Spleen (tissue), 11 donors: ENCODE data around the gene SCN4A. TPM values are rescaled to one million over a fixed set of nuclear protein-coding genes. Genes with fewer than 3 reads are reported as not detected.

ENCODE experiments used
- DNase-seq: peaks from one replicate; pipeline ENCODE4 v3.0.0-alpha.2; 2020
- H3K27ac ChIP-seq, 8 donors: fragments of 200-600 bp; sonication (generic) in 7 of 8; 1 replicate in 4 of 8; 2 replicates in 4 of 8; pipeline versions ENCODE4 v1.5.0 to v1.8.0; 2016 to 2021; ENCODE audit warnings: inconsistent platforms in 4 of 8, mild to moderate bottlenecking in 4 of 8, moderate library complexity in 1 of 8
- H3K27me3 ChIP-seq, 7 donors: fragments of 200-600 bp; sonication (generic) in 6 of 7; replicated peaks in 1 of 7; 1 replicate in 4 of 7; 2 replicates in 3 of 7; pipeline versions ENCODE4 v1.5.0 to v1.8.0; 2016 to 2021; ENCODE audit warnings: inconsistent platforms in 3 of 7, mild to moderate bottlenecking in 1 of 7
- H3K36me3 ChIP-seq, 6 donors: fragments of 200-600 bp; sonication (generic) in 5 of 6; 1 replicate in 4 of 6; 2 replicates in 2 of 6; pipeline versions ENCODE4 v1.5.0 to v1.8.0; 2016 to 2021; ENCODE audit warnings: inconsistent platforms in 2 of 6
- H3K4me1 ChIP-seq, 6 donors: fragments of 200-600 bp; sonication (generic) in 5 of 6; 1 replicate in 3 of 6; 2 replicates in 3 of 6; pipeline versions ENCODE4 v1.5.0 to v1.8.0; 2016 to 2021; ENCODE audit warnings: inconsistent platforms in 3 of 6
- H3K4me3 ChIP-seq, 8 donors: fragments of 200-600 bp; sonication (generic) in 7 of 8; 1 replicate in 4 of 8; 2 replicates in 4 of 8; pipeline versions ENCODE4 v1.5.0 to v1.8.0; 2016 to 2021; ENCODE audit warnings: inconsistent platforms in 4 of 8, mild to moderate bottlenecking in 4 of 8, moderate library complexity in 2 of 8
- H3K9me3 ChIP-seq, 8 donors: fragments of 200-600 bp; sonication (generic) in 7 of 8; 1 replicate in 4 of 8; 2 replicates in 4 of 8; pipeline versions ENCODE4 v1.5.0 to v1.8.0; 2016 to 2021; ENCODE audit warnings: inconsistent platforms in 4 of 8
- POLR2A ChIP-seq, 3 donors: fragments of 450-650 bp; IDR thresholded peaks; one replicate each; pipeline ENCODE4 v1.5.1; 2017; ENCODE audit warnings: antibody characterized with exemption in 3 of 3, mild to moderate bottlenecking in 1 of 3
- POLR2AphosphoS5 ChIP-seq, 3 donors: sonication (generic); formaldehyde crosslinking; IDR thresholded peaks; one replicate each; pipeline ENCODE4 v1.5.1; 2017; ENCODE audit warnings: antibody characterized with exemption in 3 of 3
- WGBS, 5 donors: extraction: QIAGEN DNeasy Blood & Tissue Kit in 3 of 5; methylation state at CpG; one replicate each; pipeline versions ENCODE4 v1.1.5 to v1.1.7; 2013 to 2018; 5-methylcytosine and 5-hydroxymethylcytosine counted together
- intact Hi-C: fragments of 100-400 bp; cut with DNase I; formaldehyde crosslinking; loops from one replicate; pipeline ENCODE4 v1.15.0; 2023; ENCODE audit warnings: low total_unique reads
- polyA plus RNA-seq, 3 donors: library from polyadenylated mRNA; stranded (reverse); fragments of 200-250 nt; gene quantifications; one replicate each; pipeline ENCODE4 v1.2.1, GENCODE V29; 2013
- total RNA-seq, 7 donors: library from RNA; depleted of rRNA in 3 of 7; stranded (reverse); fragments of >200 nt in 3 of 7; fragmentation: NEBNext Ultra II Directional in 4 of 7; extraction: Animal tissue kit (Norgen Biotek cat#: 25700) in 4 of 7; gene quantifications; one replicate each; pipeline versions ENCODE4 v1.1.0 to v1.2.1, GENCODE V29; 2016 to 2021
- TF ChIP-seq, protein P1 (sequence below), 11 experiments: fragments of 200-600 bp in 7 of 11; fragments of 450-650 bp in 4 of 11; sonication (generic) in 4 of 11; IDR thresholded peaks in 8 of 11; conservative IDR thresholded peaks in 3 of 11; 1 replicate in 7 of 11; 2 replicates in 4 of 11; pipeline versions ENCODE4 v1.4.0 to v1.8.0; 2016 to 2021; ENCODE audit warnings: antibody characterized with exemption in 11 of 11, inconsistent platforms in 4 of 11, mild to moderate bottlenecking in 1 of 11
- donor health status: healthy with polysubstance abuse.
- donor health status: DM: no; HTN: no; CAD: no; lungs with moderate emphysema.
- donor health status: DM: no; HTN: no; CAD: no.
- donor health status: Bipolar disorder and iron deficiency.
- donor health status: healthy.
- donor health status: DM: no; HTN: no; CAD: no.
- donor health status: DM: yes; HTN: yes; CAD: no.

Gene SCN4A
- total and polyA plus RNA-seq, 10 donors: 0.14 to 4.0 (median 0.86) TPM

DNA sequence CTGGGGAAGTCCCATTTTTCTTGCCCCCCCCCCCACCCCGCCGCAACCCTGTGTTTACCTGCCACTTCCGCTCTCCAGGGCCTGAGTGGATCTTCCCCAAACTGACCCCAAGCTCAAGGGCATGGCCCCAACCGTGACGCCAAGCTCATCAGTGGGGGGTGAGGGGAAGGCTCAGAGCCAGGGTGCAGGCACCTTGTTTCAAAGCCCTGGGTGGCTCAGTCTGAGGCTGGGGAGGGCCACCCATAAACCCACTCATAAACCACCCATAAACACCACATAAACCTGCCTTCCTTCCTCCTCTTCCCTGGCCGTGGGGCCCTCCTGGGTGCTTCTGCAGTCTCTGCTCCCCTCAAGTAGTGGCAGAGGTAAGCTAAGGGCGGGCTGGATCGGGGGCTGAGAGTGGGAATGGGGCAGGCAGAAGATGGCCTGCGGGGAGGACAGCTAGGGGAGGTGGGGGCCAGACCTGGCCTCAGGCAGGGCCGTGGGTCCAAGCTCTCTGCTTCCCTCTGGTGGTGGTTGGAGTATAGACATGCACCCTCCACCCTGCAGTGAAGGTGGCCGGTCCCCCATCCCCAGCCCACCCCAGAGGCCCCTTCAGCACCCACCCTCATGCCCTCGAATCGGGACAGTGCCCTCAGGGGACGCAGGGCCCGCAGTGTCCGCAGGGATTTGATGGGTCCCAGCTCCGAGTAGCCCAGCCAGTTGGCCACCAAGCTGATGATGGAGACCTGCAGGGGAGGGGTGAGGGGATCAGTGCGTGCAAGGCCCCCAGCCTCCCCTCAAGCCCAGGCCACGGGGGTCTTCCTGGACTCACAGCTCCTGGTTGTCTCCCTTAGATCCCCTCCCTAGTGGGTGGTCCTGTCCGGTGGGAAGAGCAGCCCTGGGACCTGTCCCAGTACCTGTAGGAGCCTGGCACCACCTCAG is 26.0 kb downstream of the SCN4A start:
- Histone ChIP-seq H3K36me3 (no peaks in the 10 kb centered on the region), H3K9me3 (no peaks in the 10 kb centered on the region), H3K27ac (peak overlapping the region in 7 of 8 donors; percentile 55 to 84 (median 76)), H3K4me3 (peak overlapping the region in 5 of 8 donors; percentile 19 to 52 (median 26)), H3K27me3 (no peaks in the 10 kb centered on the region), H3K4me1 (peaks cover 10 to 68% (median 30%) of the 10 kb centered on the region in 6 donors)
- peak; percentile 92 for DNase-seq
- intact Hi-C loops: no loop called here
- TF ChIP-seq POLR2AphosphoS5 (IDR thresholded peaks at IDR 0.05): peak in 2 of 3 donors; percentile 49 to 59
- TF ChIP-seq, protein P1, sequence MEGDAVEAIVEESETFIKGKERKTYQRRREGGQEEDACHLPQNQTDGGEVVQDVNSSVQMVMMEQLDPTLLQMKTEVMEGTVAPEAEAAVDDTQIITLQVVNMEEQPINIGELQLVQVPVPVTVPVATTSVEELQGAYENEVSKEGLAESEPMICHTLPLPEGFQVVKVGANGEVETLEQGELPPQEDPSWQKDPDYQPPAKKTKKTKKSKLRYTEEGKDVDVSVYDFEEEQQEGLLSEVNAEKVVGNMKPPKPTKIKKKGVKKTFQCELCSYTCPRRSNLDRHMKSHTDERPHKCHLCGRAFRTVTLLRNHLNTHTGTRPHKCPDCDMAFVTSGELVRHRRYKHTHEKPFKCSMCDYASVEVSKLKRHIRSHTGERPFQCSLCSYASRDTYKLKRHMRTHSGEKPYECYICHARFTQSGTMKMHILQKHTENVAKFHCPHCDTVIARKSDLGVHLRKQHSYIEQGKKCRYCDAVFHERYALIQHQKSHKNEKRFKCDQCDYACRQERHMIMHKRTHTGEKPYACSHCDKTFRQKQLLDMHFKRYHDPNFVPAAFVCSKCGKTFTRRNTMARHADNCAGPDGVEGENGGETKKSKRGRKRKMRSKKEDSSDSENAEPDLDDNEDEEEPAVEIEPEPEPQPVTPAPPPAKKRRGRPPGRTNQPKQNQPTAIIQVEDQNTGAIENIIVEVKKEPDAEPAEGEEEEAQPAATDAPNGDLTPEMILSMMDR (IDR thresholded peaks at IDR 0.05 in 8 of 11, conservative IDR thresholded peaks at IDR 0.05 in 3 of 11): peak; percentile 53 to 94 (median 86)
- TF ChIP-seq POLR2A (IDR thresholded peaks at IDR 0.05): no peak
- WGBS, 5 donors: 22 to 37% (median 29%) methylated on average over 14 to 20 of the region's 20 CpGs

DNA sequence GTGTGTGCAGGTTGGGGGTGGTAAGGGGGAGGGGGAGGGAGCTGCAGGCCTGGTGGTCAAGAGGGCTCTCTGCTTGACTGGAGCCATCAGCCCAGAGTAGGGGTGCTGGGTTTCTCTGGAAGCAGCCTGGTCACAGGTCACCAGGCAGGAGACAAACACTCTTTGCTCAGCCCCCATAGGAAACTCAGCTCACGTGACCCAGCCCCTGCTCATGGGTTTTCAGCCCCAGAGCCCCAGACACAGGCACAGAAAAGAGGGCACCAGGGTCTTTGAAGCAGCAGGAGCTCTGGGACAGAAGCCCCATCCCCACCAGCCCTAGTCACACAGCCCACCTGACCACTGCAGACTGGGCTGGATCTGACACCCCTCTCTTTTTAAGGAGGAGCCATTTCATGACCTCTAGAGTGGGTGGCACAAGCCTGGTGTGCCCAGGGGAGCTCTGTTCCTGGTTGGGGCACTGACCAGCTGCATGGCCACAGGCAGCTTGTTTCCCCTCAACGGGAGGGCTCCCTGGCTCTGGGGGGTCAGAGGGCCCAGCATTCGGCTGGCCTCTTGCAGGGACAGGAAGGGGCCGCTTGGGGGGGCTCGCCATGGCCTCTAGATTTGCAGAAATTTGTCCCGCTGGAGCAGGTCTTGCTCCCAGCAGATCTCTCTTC is 26.8 kb downstream of the SCN4A start:
- 0 to 28% (median 21%) methylated on average over 1 to 6 of the region's 6 CpGs for WGBS, 5 donors
- intact Hi-C loops: no loop called here
- H3K9me3 ChIP-seq: no peaks in the 10 kb centered on the region
- peaks cover 10 to 60% (median 30%) of the 10 kb centered on the region in 6 donors for H3K4me1 ChIP-seq
- H3K27me3 ChIP-seq: no peaks in the 10 kb centered on the region
- H3K36me3 ChIP-seq: no peaks in the 10 kb centered on the region
- peak overlapping the region in 4 of 8 donors; percentile 22 to 52 (median 29) for H3K4me3 ChIP-seq
- peak overlapping the region in 6 of 8 donors; percentile 61 to 84 (median 77) for H3K27ac ChIP-seq
- DNase-seq: peak; percentile 90
- no peak for TF ChIP-seq POLR2AphosphoS5 (IDR thresholded peaks at IDR 0.05)
- TF ChIP-seq, protein P1 (IDR thresholded peaks at IDR 0.05 in 8 of 11, conservative IDR thresholded peaks at IDR 0.05 in 3 of 11): no peak
- no peak for TF ChIP-seq POLR2A (IDR thresholded peaks at IDR 0.05)

DNA sequence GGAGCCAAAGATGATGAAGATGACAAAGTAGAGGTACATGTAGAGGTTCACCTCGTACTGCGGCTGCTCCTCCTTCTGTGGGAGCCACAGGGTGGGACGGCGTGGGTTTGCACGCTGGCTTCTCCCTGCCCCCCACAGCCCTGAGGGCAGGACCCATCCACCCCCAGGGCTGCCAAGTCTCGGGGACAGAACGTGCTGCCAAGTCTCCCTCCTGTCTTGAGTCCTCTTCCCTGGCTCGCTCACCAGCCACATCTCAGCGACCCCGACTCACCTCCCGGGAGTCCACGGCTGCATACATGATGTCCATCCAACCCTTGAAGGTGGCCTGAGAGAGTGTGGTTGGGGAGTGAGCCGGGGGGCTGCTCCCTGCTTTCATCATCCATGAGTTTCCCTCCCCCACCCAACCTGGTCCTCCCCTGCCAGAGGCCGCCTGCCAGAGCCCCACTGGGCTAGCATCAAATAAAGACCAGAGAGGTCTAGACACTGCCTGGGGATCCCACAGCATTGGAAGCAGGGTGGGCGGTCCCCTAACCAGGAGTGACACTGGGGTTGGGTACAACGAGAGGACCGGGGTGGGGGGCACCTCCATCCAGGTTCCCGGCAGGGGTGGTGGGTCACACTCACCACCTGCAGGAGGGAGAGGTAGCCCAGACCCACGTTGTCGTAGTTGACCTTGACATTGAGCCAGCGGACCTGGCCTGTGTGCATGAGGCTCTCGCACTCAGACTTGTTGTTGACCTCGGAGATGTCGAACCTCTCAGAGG is 27.8 kb downstream of the SCN4A start:
- H3K9me3 ChIP-seq: no peaks in the 10 kb centered on the region
- TF ChIP-seq, protein P1 (IDR thresholded peaks at IDR 0.05 in 8 of 11, conservative IDR thresholded peaks at IDR 0.05 in 3 of 11): no peak
- TF ChIP-seq POLR2AphosphoS5 (IDR thresholded peaks at IDR 0.05) (no peak), POLR2A (IDR thresholded peaks at IDR 0.05) (no peak)
- WGBS, 5 donors: 84 to 93% (median 91%) methylated on average over 22 to 24 of the region's 24 CpGs
- H3K27ac ChIP-seq: peak overlapping the region in 4 of 8 donors; percentile 76 to 84 (median 80)
- no peaks in the 10 kb centered on the region for H3K36me3 ChIP-seq
- peak; percentile 79 for DNase-seq
- no peak overlapping the region for H3K4me3 ChIP-seq
- no peaks in the 10 kb centered on the region for H3K27me3 ChIP-seq
- peaks cover 10 to 55% (median 28%) of the 10 kb centered on the region in 6 donors for H3K4me1 ChIP-seq
- intact Hi-C loops: no loop called here
